Fibroblast of lung (primary cell): ENCODE data around the gene UCKL1. TPM values are rescaled to one million over a fixed set of nuclear protein-coding genes. Genes with fewer than 3 reads are reported as not detected.

Experiments
- DNase-seq, 2 donors: peaks; one replicate each; pipeline versions ENCODE4 v3.0.0 to v3.0.0-alpha.2; 2010; ENCODE audit warnings: low read depth in 2 of 2
- H2AFZ ChIP-seq: 2 replicates; pipeline ENCODE4 v1.5.1; 2012; ENCODE audit warnings: low read length, control low read depth, inconsistent platforms
- H3K27ac ChIP-seq: 2 replicates; pipeline ENCODE4 v1.5.1; 2011; ENCODE audit warnings: low read length, control low read depth; ENCODE audit not compliant: insufficient read depth
- H3K27me3 ChIP-seq: 2 replicates; pipeline ENCODE4 v1.5.1; 2011; ENCODE audit warnings: mild to moderate bottlenecking, low read length; ENCODE audit not compliant: control insufficient read depth, insufficient read depth
- H3K36me3 ChIP-seq: 2 replicates; pipeline ENCODE4 v1.5.1; 2011; ENCODE audit warnings: low read length; ENCODE audit not compliant: control insufficient read depth, insufficient read depth
- H3K4me1 ChIP-seq: 2 replicates; pipeline ENCODE4 v1.5.1; 2011; ENCODE audit warnings: low read length; ENCODE audit not compliant: control insufficient read depth, insufficient read depth; ENCODE audit errors: extremely low read depth
- H3K4me2 ChIP-seq: 2 replicates; pipeline ENCODE4 v1.5.1; 2011; ENCODE audit warnings: low read length, control low read depth; ENCODE audit not compliant: insufficient read depth; ENCODE audit errors: extremely low read depth
- H3K4me3 ChIP-seq, 4 experiments: fragments of 200-600 bp in 1 of 4; sonication (generic) in 1 of 4; replicated peaks in 1 of 4; 2 replicates each; pipeline ENCODE4 v1.5.1; 2011 to 2016; ENCODE audit warnings: low read length in 4 of 4, low read depth in 3 of 4, mild to moderate bottlenecking in 3 of 4, control low read depth in 2 of 4, inconsistent platforms in 1 of 4, mixed read lengths in 1 of 4; ENCODE audit not compliant: insufficient read depth in 1 of 4; ENCODE audit errors: control extremely low read depth in 1 of 4
- H3K79me2 ChIP-seq: 2 replicates; pipeline ENCODE4 v1.5.1; 2012; ENCODE audit warnings: mild to moderate bottlenecking, low read length, inconsistent platforms; ENCODE audit not compliant: control insufficient read depth, insufficient read depth
- H3K9ac ChIP-seq: 2 replicates; pipeline ENCODE4 v1.5.1; 2011; ENCODE audit warnings: mild to moderate bottlenecking, low read length, control low read depth; ENCODE audit not compliant: insufficient read depth
- H3K9me3 ChIP-seq: 2 replicates; pipeline ENCODE4 v1.5.1; 2012; ENCODE audit warnings: low read depth, low read length; ENCODE audit not compliant: control insufficient read depth, insufficient read depth
- H4K20me1 ChIP-seq: 2 replicates; pipeline ENCODE4 v1.5.1; 2011; ENCODE audit warnings: low read length; ENCODE audit not compliant: control insufficient read depth, insufficient read depth; ENCODE audit errors: extremely low read depth
- CTCF ChIP-seq, 2 donors: IDR thresholded peaks in 1 of 2; conservative IDR thresholded peaks in 1 of 2; 1 replicate in 1 of 2; 2 replicates in 1 of 2; pipeline ENCODE4 v1.5.1; 2011 to 2012; ENCODE audit warnings: low read length in 2 of 2, control low read depth in 1 of 2, inconsistent platforms in 1 of 2, low read depth in 1 of 2, mild to moderate bottlenecking in 1 of 2
- EZH2 ChIP-seq: IDR thresholded peaks from 2 replicates; pipeline ENCODE4 v1.5.1; 2012; ENCODE audit warnings: low read length, control low read depth, mild to moderate bottlenecking; ENCODE audit errors: missing control alignments
- polyA plus RNA-seq, 2 donors: library from polyadenylated mRNA; depleted of rRNA in 1 of 2; stranded (reverse) in 1 of 2; unstranded in 1 of 2; fragments of >200 nt; gene quantifications; 2 replicates each; pipeline ENCODE4 v1.2.1, GENCODE V29; 2011 to 2012; ENCODE audit warnings: missing spikeins in 1 of 2
- total RNA-seq: library from RNA; depleted of rRNA; stranded (reverse); fragments of >200 nt; gene quantifications from 2 replicates; pipeline ENCODE4 v1.2.1, GENCODE V29; 2014

UCKL1 gene
- total and polyA plus RNA-seq, 2 donors (not counting 1 experiment from before 2014, with no cell fraction given), result 16.4 to 27.9 TPM

GRCh38 chr20:63890201-63890576 is 66.0 kb downstream of the UCKL1 start:
- H2AFZ ChIP-seq, result no peak overlapping the region
- peak in 1 of 2 donors; percentile 15 for DNase-seq
- no peaks in the 10 kb centered on the region for H4K20me1 ChIP-seq
- H3K36me3 ChIP-seq, result peaks cover 40% of the 10 kb centered on the region
- H3K4me2 ChIP-seq, result no peak overlapping the region
- H3K4me1 ChIP-seq, result no peaks in the 10 kb centered on the region
- peaks cover 4% of the 10 kb centered on the region for H3K79me2 ChIP-seq
- H3K9ac ChIP-seq, result no peak overlapping the region
- no peak for TF ChIP-seq CTCF (conservative IDR thresholded peaks at IDR 0.05 in 1 of 2, IDR thresholded peaks at IDR 0.05 in 1 of 2; ENCODE audit: low read depth in 1 of 2, low read length in 2 of 2)
- no peak for TF ChIP-seq EZH2
- no peaks in the 10 kb centered on the region for H3K9me3 ChIP-seq
- H3K27me3 ChIP-seq, result no peaks in the 10 kb centered on the region
- H3K27ac ChIP-seq, result no peak overlapping the region
- no peak overlapping the region for H3K4me3 ChIP-seq

Other genes with a start within 250 kb of the UCKL1 start
- 24.7 and 35.0 TPM in 2 replicates for gene ARFRP1, start 248.4 kb downstream of the UCKL1 start, total RNA-seq
- gene ARFRP1, start 248.4 kb downstream of the UCKL1 start, polyA plus RNA-seq, result 32.2 and 34.6 TPM in 2 replicates
- 10.7 and 11.0 TPM in 2 replicates for gene ZGPAT, start 248.4 kb downstream of the UCKL1 start, total RNA-seq
- gene ZGPAT, start 248.4 kb downstream of the UCKL1 start, polyA plus RNA-seq, result 7.6 and 8.7 TPM in 2 replicates
- 1.5 and 3.5 TPM in 2 replicates for gene LIME1, start 219.8 kb downstream of the UCKL1 start, total RNA-seq
- gene LIME1, start 219.8 kb downstream of the UCKL1 start, polyA plus RNA-seq, result 0.68 and 0.90 TPM in 2 replicates
- 18.2 and 30.6 TPM in 2 replicates for gene SLC2A4RG, start 216.6 kb downstream of the UCKL1 start, total RNA-seq
- gene SLC2A4RG, start 216.6 kb downstream of the UCKL1 start, polyA plus RNA-seq, result 17.5 and 27.1 TPM in 2 replicates
- 2.8 and 4.5 TPM in 2 replicates for gene ZBTB46, start 125.2 kb downstream of the UCKL1 start, total RNA-seq
- gene ZBTB46, start 125.2 kb downstream of the UCKL1 start, polyA plus RNA-seq, result 0.53 and 0.96 TPM in 2 replicates
- not detected in 2 replicates for gene ABHD16B, start 94.9 kb downstream of the UCKL1 start, total RNA-seq
- not detected in 2 replicates for gene ABHD16B, start 94.9 kb downstream of the UCKL1 start, polyA plus RNA-seq
- 84.2 and 123 TPM in 2 replicates for gene TPD52L2, start 91.1 kb downstream of the UCKL1 start, total RNA-seq
- gene TPD52L2, start 91.1 kb downstream of the UCKL1 start, polyA plus RNA-seq, result 212 and 227 TPM in 2 replicates
- 35.7 and 48.9 TPM in 2 replicates for gene DNAJC5, start 61.3 kb downstream of the UCKL1 start, total RNA-seq
- gene DNAJC5, start 61.3 kb downstream of the UCKL1 start, polyA plus RNA-seq, result 29.2 and 29.6 TPM in 2 replicates
- gene ZNF512B, start 13.5 kb upstream of the UCKL1 start, total RNA-seq, result 6.4 and 8.4 TPM in 2 replicates
- gene ZNF512B, start 13.5 kb upstream of the UCKL1 start, polyA plus RNA-seq, result 3.5 and 3.7 TPM in 2 replicates
- gene SAMD10, start 23.2 kb upstream of the UCKL1 start, total RNA-seq, result 0.77 and 0.99 TPM in 2 replicates
- 0.37 and 0.86 TPM in 2 replicates for gene SAMD10, start 23.2 kb upstream of the UCKL1 start, polyA plus RNA-seq
- gene PRPF6, start 24.7 kb upstream of the UCKL1 start, total RNA-seq, result 52.0 and 55.2 TPM in 2 replicates
- gene PRPF6, start 24.7 kb upstream of the UCKL1 start, polyA plus RNA-seq, result 28.2 and 40.5 TPM in 2 replicates
- 0.26 and 0.66 TPM in 2 replicates for gene C20orf204, start 79.8 kb upstream of the UCKL1 start, total RNA-seq
- gene C20orf204, start 79.8 kb upstream of the UCKL1 start, polyA plus RNA-seq, result 0.02 TPM in 2 replicates
- not detected in 2 replicates for gene SOX18, start 93.2 kb upstream of the UCKL1 start, total RNA-seq
- not detected in 2 replicates for gene SOX18, start 93.2 kb upstream of the UCKL1 start, polyA plus RNA-seq
- 23.9 and 25.2 TPM in 2 replicates for gene TCEA2, start 106.8 kb upstream of the UCKL1 start, total RNA-seq
- gene TCEA2, start 106.8 kb upstream of the UCKL1 start, polyA plus RNA-seq, result 12.7 and 17.1 TPM in 2 replicates
- gene RGS19, start 123.1 kb upstream of the UCKL1 start, total RNA-seq, result 9.1 and 11.6 TPM in 2 replicates
- 5.5 and 5.8 TPM in 2 replicates for gene RGS19, start 123.1 kb upstream of the UCKL1 start, polyA plus RNA-seq
- 2.6 and 4.1 TPM in 2 replicates for gene OPRL1, start 123.7 kb upstream of the UCKL1 start, total RNA-seq
- gene OPRL1, start 123.7 kb upstream of the UCKL1 start, polyA plus RNA-seq, result 0.17 and 0.49 TPM in 2 replicates
- gene LKAAEAR1, start 128.0 kb upstream of the UCKL1 start, total RNA-seq, result not detected in 2 replicates
- gene LKAAEAR1, start 128.0 kb upstream of the UCKL1 start, polyA plus RNA-seq, result not detected in 2 replicates
- gene NPBWR2, start 151.1 kb upstream of the UCKL1 start, total RNA-seq, result not detected in 2 replicates
- gene NPBWR2, start 151.1 kb upstream of the UCKL1 start, polyA plus RNA-seq, result not detected in 2 replicates
- not detected in 2 replicates for gene MYT1, start 208.0 kb upstream of the UCKL1 start, total RNA-seq
- not detected in 2 replicates for gene MYT1, start 208.0 kb upstream of the UCKL1 start, polyA plus RNA-seq